AG09319 (cell line): ENCODE results near the gene EWSR1.
A peak's percentile ranks its signal among the peaks of the same experiment; 100 is the strongest.
"Not testable (repeated sequence)": the region's sequence is repeated elsewhere in the genome, so short reads cannot be mapped to it uniquely, and the experiment has no call there.

Experiments used
- DNase-seq: peaks from one replicate; pipeline ENCODE4 v3.0.0-alpha.2; 2010; ENCODE audit warnings: low read depth; ENCODE audit errors: extremely low read depth
- TF ChIP-seq, protein P1 (sequence below): IDR thresholded peaks from 2 replicates; pipeline ENCODE4 v1.5.1; 2011; ENCODE audit warnings: low read depth, mild to moderate bottlenecking, inconsistent platforms, low read length, moderate library complexity

EWSR1 gene

DNA sequence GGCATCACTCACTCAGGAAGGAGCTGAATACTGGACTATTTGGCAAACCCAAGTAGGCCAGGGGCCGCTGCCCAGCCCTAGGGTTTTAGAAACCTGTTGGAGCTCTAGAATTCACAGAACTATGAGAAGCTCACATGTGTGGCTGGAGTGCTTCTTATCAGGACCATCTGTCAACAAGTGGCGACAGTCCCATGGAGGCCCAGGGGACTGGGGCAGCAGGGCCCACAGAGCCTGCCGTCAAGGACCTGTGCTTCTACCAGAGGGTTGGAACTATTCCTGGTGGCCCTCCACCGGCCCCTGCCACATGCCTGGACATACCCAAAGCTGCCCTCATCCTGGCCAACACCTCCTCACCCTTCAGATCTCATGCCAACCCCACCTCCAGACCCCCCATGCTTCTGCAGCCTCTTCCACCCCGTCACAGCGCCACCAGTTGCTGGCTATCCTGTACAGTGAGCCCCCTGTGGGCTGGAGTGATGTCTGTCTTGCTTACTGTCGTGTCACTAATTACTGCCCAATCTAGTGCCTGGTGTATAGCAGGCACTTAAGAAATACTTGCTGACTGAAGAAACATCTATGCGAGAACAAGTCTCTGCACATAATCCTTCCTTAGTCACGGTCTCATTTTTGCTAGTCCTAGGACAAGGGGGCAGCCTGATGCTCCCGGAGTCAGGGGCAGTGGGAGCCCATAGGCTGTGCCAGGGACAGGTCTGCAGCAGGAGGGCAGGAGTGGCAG is 74.7 kb downstream of the EWSR1 start:
- DNase-seq: no peak
- TF ChIP-seq, protein P1, sequence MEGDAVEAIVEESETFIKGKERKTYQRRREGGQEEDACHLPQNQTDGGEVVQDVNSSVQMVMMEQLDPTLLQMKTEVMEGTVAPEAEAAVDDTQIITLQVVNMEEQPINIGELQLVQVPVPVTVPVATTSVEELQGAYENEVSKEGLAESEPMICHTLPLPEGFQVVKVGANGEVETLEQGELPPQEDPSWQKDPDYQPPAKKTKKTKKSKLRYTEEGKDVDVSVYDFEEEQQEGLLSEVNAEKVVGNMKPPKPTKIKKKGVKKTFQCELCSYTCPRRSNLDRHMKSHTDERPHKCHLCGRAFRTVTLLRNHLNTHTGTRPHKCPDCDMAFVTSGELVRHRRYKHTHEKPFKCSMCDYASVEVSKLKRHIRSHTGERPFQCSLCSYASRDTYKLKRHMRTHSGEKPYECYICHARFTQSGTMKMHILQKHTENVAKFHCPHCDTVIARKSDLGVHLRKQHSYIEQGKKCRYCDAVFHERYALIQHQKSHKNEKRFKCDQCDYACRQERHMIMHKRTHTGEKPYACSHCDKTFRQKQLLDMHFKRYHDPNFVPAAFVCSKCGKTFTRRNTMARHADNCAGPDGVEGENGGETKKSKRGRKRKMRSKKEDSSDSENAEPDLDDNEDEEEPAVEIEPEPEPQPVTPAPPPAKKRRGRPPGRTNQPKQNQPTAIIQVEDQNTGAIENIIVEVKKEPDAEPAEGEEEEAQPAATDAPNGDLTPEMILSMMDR: no peak

DNA sequence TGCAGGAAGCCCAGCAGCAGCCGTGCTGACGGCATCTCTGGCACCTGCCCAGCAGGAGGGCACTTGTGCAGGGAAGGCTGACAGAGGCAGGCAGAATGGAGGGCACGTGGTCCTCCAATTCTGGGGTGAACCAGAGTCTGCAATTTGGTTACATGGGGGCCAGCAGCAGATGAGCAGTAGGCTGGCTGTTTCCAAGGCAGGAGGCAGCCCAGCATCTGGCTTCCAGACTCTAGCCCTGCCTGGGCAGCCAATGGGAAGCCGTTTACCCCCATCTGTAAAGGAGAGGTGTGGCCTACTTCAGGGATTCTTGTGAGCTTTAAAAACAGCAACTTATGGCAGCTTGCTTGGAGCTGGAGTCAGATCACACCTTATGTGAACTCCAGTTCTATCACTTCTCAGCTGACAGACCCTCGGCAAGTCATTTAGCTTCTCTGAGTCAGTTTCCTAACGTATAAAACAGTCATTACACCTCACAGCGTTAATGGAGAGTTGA is 75.3 kb downstream of the EWSR1 start:
- no peak for DNase-seq
- TF ChIP-seq, protein P1: no peak

DNA sequence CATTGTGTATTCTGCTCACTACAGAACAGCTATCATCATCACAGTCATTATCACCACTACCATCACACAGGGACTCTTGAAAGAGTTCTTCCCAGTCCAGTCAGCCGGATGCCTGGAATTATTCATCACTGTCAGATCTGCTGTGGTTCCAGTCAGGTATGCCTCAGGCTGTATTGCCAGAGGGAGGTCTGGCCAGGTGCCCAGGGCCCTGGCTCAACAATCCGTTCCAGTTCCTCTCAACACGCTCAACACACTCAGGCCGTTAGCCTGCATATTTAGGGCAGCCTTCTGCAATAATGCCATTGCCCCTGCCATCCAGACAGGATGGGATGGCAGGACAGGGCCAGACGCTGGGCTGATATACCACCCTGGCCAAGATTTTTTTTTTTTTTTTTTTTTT is 76.1 kb downstream of the EWSR1 start:
- peak; percentile 75 for DNase-seq
- TF ChIP-seq, protein P1: no peak

DNA sequence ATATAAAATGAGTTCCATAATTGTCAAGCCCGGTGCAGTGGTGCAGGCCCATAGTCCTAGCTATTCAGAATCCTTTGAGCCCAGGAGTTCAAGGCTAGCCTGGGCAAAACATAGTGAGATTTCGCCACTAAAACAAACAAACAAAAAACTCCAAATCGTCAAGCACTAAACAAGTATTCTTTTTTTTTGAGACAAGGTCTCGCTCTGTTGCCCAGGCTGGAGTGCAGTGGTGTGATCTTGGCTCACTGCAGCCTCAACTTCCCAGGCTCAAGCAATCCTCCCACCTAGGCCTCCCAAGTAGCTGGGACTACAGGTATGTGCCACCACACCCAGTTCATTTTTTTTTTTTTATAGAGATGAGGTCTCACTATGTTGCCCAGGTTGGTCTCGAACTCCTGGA is 76.8 kb downstream of the EWSR1 start:
- DNase-seq: not testable (repeated sequence)

DNA sequence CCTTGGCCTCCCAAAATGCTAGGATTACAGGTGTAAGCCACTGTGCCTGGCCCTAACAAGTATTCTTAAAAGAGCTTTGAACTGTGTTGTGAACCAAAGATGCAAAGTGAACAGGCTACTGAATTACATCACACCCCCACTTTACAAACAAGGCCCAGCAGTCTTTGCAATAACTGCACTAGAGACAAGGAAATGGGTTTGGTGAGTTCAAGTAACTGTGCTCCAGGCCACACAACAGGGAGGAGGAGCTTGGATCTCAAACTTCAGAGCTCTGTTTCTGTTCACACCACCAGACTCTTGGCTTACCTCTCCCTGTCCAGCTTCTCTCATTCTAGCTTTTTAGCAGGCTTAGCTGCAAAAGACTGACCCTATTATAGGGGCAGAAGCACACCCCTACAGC is 77.9 kb downstream of the EWSR1 start:
- DNase-seq: no peak
- TF ChIP-seq, protein P1: no peak

DNA sequence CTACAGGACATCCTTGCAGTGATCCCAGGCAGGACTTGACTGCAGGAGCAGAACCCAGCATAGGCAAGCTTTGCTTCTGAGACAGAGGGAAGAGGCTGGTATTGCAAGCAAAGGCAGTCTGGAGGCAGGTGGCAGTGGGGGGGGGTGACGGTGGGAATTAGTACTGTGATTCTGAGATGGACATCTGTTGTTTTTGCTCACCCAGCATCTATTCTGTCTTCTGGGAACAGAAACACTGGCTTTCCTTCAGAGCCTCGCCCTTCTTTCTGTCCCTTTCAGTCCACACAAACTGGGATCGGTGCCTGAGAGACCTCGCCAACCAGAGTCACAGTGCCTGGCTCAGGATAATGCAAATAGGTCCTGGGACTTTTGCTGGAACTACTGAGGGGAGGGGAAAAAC is 78.6 kb downstream of the EWSR1 start:
- TF ChIP-seq, protein P1: no peak
- DNase-seq: no peak

DNA sequence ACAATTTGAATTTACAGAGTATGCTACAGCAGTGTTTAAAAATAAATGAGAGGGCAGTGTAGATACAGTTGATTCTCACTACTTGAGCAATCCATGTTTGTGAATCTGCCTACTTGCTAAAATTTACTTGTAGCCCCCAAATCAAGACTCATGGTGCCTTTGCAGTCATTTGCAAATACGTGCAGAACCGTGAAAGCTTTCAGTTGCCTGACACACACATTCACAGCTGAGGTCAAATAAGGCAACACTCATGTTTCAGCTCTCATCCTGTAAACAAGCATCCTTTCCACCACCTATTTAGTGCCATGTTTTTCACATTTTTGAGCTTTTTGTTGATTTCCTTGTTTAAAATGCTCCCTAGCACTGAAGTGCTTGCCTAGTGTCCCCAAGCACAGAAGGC is 80.0 kb downstream of the EWSR1 start:
- TF ChIP-seq, protein P1: no peak
- DNase-seq: no peak

DNA sequence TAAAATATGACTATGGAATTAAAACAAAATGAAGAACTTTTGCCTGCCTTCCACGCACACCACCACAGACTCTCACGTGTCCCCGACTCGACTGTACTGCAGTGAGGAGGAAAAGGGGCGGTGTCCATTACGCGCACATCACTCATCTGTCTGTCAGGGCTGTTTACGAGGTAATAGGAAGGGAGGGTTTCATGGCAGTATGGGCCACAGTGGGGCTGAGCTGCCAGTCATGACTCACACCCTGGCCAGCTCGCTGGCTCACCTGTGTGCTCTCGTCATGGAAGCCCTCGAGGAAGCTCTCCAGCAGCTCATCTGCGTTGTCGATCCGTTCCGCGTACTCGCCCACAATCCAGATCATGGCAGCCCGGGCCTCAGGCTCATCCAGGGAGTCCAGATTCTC is 80.9 kb downstream of the EWSR1 start:
- no peak for DNase-seq
- TF ChIP-seq, protein P1: no peak
